Right lung (tissue), 5 donors: ENCODE results near the gene ZBTB7C. TPM values are rescaled to one million over a fixed set of nuclear protein-coding genes. Genes with fewer than 3 reads are reported as not detected.

ENCODE experiments used
- DNase-seq, 2 donors: peaks; one replicate each; pipeline ENCODE4 v3.0.0-alpha.2; 2013
- polyA plus RNA-seq, 5 donors: library from polyadenylated mRNA; unstranded; fragments of 120-200 nt; gene quantifications; one replicate each; pipeline versions ENCODE4 v1.2.1 to v1.2.3, GENCODE V29; 2013; ENCODE audit warnings: inconsistent platforms in 1 of 5, low replicate concordance in 1 of 5; ENCODE audit not compliant: insufficient read length in 5 of 5, insufficient read depth in 1 of 5

ZBTB7C gene
- polyA plus RNA-seq, 5 donors: 1.7 to 3.5 (median 2.2) TPM

DNA sequence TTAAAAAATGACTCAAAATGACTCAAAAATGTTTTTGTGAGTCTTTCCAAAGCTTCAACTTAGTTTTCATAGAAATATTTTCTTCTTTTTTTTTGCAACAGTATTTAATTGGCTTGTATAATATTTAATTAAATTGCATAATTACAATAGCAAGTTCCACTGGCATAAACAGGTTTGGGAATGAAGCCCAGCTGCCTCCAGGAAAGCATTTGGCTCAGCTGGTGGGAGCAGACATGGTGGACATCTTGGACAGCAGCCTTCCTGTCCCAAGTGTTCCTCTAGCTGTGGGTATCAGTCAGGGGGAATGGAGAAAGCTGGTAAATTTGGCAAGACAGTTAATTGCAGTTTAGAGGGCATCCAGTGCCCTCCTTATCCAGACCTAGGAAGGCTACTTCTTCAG is 213.4 kb downstream of the ZBTB7C start:
- no peak for DNase-seq

DNA sequence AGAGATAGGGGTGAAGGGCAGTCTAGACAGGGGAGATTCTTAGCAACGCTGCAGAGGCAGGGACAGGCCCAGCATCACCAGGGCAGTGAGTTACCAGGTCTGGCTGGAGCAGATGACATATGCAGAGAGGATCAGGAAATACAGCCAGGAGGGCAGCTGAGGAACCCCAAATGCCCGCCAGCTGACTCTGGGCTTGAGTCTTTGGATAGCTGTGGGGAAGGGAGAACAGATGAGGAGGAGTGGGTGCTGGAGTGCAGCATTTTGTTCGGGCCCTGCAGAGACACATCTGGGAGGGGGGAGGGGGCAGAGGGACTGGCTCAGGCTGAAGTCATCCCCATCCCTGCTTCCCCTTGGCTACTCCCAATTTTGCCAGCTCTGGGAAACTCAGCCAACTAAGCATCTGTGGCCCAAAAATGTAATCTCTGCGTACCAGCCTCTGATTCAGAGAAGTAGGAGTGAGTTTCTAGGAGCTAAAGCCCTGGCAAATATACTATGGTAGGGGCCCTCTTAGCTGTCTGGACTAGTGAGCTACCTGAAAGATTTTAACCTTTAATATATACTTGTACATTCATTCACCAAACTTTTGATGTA is 214.5 kb downstream of the ZBTB7C start:
- no peak for DNase-seq

GRCh38 chr18:48193521-48194492 is 215.4 kb downstream of the ZBTB7C start:
- DNase-seq: peak; percentile 8 to 36

DNA sequence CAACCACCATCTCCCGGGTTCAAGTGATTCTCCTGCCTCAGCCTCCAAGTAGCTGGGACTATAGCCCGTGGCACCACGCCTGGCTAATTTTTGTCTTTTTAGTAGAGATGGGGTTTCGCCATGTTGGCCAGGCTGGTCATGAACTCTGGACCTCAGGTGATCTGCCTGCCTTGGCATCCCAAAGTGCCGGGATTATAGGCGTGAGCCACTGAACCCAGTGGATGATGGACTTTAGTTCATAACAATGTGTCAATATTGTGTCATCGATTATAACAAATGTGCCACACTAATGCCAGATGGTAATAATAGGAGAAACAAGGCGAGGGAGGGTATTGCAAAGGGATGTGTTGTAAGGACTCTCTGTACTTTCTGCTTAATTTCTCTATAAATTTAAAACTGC is 216.6 kb downstream of the ZBTB7C start:
- DNase-seq: no peak

DNA sequence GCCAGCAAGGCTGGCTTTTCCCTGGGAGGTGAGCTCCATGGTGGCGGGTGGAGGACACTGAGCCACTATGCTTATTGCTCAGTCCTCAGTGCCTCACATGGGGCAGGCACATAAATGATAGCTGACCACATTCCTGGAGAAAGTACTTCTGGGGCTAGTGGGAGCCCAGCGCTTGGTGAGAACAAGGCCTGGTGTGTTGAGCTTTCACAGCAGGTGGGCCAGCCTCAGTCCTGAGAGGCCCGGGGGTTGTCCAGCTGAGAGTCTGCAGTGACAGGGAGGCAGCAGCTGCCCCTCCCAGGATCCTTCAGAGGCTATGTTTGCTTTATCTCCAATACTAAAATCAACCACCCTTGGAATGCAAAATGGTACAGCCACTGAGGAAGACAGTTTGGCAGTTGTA is 217.7 kb downstream of the ZBTB7C start:
- DNase-seq: no peak

GRCh38 chr18:48190994-48191393 is 218.2 kb downstream of the ZBTB7C start:
- DNase-seq: no peak

DNA sequence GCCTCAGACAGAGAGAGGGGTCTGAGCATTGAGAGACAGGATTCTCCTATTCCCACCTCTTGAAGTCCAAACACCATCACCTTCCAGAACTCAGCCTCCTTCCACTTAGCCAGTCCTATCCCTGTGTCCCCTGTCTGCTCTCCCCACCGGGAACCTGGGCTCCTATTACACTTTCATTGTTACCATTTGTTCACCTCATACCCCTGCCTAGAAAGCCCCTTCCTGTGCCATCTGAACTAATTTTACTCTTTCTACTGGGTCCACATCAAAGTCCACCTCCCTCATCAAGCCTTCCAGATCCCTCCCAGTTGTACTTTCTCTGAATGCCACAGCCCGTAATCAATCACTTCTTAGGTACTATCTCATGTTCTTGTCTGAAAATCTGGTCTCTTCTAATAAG is 220.6 kb downstream of the ZBTB7C start:
- DNase-seq: no peak

GRCh38 chr18:48186861-48187260 is 222.3 kb downstream of the ZBTB7C start:
- DNase-seq: no peak

- DNase-seq: peak; percentile 47 to 48
Observed at GRCh38 chr18:48186131-48186766, 222.9 kb downstream of the ZBTB7C start.

DNA sequence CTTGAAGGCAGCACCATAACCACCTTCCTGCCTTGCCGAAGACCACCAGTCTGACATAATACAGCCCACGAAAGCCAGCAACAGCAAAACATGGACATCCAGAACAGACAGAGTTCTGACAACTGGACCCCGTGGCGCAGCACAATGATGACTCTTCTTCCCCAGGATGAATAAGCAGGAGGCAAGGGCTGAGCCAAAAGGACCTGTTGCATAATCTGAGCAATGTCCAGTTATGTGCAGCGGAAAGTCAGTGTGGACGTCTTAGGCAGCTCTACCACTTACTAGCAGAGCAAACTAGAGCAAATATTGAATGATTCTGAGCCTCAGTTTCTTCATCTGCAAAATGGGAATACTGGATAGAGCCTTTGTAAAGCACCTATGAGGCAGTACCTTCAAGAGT is 225.1 kb downstream of the ZBTB7C start:
- DNase-seq: no peak

DNA sequence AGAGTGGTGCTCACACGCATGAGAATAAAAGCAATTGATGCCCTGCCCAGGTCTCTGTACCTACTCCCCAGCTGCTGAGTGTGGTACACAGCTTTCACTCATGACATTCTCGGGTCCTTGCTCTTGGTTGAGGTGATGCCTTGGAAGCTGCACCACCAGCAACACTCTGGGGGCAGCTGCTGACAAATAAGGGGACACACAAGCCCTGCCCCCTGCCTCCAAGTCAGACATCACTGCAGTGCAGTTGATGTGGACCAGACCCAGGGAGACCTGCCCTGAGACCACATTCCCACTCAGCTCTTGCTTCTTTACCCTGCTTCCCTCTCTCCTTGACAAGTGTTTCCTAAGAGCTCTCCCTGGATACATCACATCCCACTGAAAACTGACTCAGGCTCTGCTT is 225.6 kb downstream of the ZBTB7C start:
- DNase-seq: no peak

- DNase-seq: no peak
Observed at GRCh38 chr18:48182779-48183178, 226.4 kb downstream of the ZBTB7C start.

DNA sequence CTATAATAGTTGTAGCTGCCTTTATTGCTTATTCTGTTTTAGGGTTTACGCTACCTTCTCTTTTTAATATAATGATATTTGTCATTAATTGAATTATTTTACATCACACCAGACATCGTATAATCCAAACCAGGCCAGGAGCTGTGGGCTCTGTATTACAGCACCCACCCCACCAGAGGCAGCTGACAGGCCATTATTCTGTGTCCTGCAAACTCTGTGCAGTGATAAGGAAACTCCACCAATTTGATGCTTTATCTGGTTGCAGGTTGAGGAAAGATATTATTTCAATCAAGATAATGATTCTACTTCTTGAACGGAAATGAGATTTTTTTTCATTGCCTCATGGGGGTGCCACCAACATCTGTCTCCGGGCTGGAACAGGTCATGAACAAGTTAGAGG is 227.3 kb downstream of the ZBTB7C start:
- DNase-seq: no peak

- no peak for DNase-seq
Observed at GRCh38 chr18:48181087-48181823, 227.9 kb downstream of the ZBTB7C start.

DNA sequence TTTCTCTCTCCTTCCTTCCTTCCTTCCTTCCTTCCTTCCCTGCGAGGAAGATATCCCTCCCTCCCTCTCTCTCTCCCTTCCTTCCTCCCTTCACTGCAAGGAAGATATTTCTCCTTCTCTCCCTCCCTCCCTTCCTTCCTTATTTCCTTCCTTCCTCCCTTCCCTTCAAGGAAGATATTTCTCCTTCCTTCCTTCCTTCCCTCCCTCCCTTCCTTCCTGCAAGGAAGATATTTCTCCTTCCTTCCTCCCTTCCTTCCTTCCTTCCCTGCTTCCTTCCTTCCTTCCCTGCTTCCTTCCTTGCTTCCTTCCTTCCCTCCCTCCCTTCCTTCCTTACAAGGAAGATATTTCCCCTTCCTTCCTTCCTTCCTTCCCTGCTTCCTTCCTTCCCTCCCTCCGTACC is 229.5 kb downstream of the ZBTB7C start:
- DNase-seq: no peak

DNA sequence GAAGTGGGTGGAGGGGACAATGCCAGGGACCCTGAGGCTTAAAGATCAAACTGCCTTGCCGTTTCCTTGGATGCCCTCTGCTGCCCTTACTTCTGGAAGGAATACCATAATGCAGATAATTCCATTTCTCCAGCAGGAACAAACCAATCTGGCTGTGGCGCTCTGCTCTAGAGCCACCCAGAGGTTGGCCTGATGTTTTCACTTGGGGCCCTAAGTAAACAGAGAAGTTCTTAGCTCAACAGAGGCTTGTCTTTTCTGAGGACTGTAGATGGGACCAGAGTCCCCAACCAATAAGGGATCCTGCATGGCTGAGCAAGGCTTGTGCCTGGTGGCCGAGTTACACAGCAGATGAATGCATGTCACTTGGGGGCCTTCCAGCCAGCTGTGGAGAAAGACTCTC is 230.2 kb downstream of the ZBTB7C start:
- DNase-seq: no peak

DNA sequence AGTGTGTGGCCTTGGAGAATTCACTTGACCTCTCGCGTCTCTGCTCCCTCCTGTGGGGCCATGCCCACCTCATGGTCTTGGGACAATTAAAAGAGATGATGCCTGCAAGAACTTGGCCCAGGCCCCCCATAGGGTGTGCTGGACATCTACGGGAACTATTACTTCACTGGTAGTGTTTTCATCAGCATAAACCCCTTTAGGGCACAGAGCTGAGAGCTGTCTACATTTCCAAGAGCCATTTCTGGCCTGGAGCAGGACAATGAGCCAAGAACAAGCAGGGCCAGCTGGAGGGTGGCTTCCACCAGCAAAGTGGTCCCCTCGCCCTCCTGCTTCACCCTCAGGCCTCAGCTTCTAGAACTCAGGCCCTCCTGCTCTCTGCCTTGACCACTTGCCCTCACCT is 232.3 kb downstream of the ZBTB7C start:
- DNase-seq: no peak

- no peak for DNase-seq
Observed at GRCh38 chr18:48173557-48173956, 235.6 kb downstream of the ZBTB7C start.

GRCh38 chr18:48172226-48173006 is 236.8 kb downstream of the ZBTB7C start:
- DNase-seq: no peak

GRCh38 chr18:48171490-48172188 is 237.5 kb downstream of the ZBTB7C start:
- no peak for DNase-seq

- DNase-seq: no peak
Observed at GRCh38 chr18:48170651-48171050, 238.5 kb downstream of the ZBTB7C start.
